Neuronal stem cell (in vitro differentiated cells): ENCODE data around the gene OR11A1.

Experiments used
- DNase-seq: peaks from one replicate; pipeline ENCODE4 v3.0.0-alpha.2; 2013; ENCODE audit warnings: low spot score
- H2AFZ ChIP-seq: one replicate; pipeline ENCODE4 v1.6.1; 2013; ENCODE audit warnings: mild to moderate bottlenecking, low read length, inconsistent platforms
- H2AK5ac ChIP-seq: 2 replicates; pipeline ENCODE4 v1.6.1; 2013; ENCODE audit warnings: low read depth, mild to moderate bottlenecking, inconsistent platforms, low read length, moderate library complexity, mixed read lengths
- H2BK120ac ChIP-seq: 2 replicates; pipeline ENCODE4 v1.6.1; 2013; ENCODE audit warnings: low read depth, mild to moderate bottlenecking, inconsistent platforms, low read length, moderate library complexity, mixed read lengths
- H2BK12ac ChIP-seq: one replicate; pipeline ENCODE4 v1.6.1; 2013; ENCODE audit warnings: low read length, inconsistent platforms
- H2BK15ac ChIP-seq: 2 replicates; pipeline ENCODE4 v1.6.1; 2013; ENCODE audit warnings: mild to moderate bottlenecking, low read length, inconsistent platforms, mixed read lengths
- H2BK5ac ChIP-seq: one replicate; pipeline ENCODE4 v1.6.1; 2013; ENCODE audit warnings: inconsistent platforms, mild to moderate bottlenecking, low read length, moderate library complexity
- H3K14ac ChIP-seq: one replicate; pipeline ENCODE4 v1.6.1; 2013; ENCODE audit warnings: low read length, inconsistent platforms
- H3K18ac ChIP-seq: 2 replicates; pipeline ENCODE4 v1.6.1; 2013; ENCODE audit warnings: low read length, inconsistent platforms
- H3K23ac ChIP-seq: 2 replicates; pipeline ENCODE4 v1.6.1; 2013; ENCODE audit warnings: low read depth, mild to moderate bottlenecking, mixed read lengths, low read length, inconsistent platforms; ENCODE audit not compliant: poor library complexity
- H3K27ac ChIP-seq: replicated peaks from 3 replicates; pipeline ENCODE4 v1.5.1; 2013; ENCODE audit warnings: low read length, inconsistent platforms
- H3K27me3 ChIP-seq, 3 experiments: 2 replicates each; pipeline ENCODE4 v1.6.1; 2013; ENCODE audit warnings: low read length in 3 of 3, mild to moderate bottlenecking in 2 of 3, inconsistent platforms in 1 of 3, low read depth in 1 of 3, mixed read lengths in 1 of 3, moderate library complexity in 1 of 3; ENCODE audit not compliant: control insufficient read depth in 3 of 3, insufficient read depth in 3 of 3
- H3K36me3 ChIP-seq, 2 donors: replicated peaks in 1 of 2; 2 replicates each; pipeline ENCODE4 v1.6.1; 2013; ENCODE audit warnings: low read length in 2 of 2; ENCODE audit not compliant: control insufficient read depth in 2 of 2, insufficient read depth in 2 of 2
- H3K4ac ChIP-seq: 2 replicates; pipeline ENCODE4 v1.6.1; 2013; ENCODE audit warnings: inconsistent platforms, mild to moderate bottlenecking, low read length, moderate library complexity
- H3K4me1 ChIP-seq, 2 donors: 1 replicate in 1 of 2; 2 replicates in 1 of 2; pipeline ENCODE4 v1.6.1; 2013; ENCODE audit warnings: low read length in 2 of 2, low read depth in 1 of 2; ENCODE audit not compliant: control insufficient read depth in 2 of 2, insufficient read depth in 1 of 2
- H3K4me2 ChIP-seq: one replicate; pipeline ENCODE4 v1.6.1; 2013; ENCODE audit warnings: mild to moderate bottlenecking, low read length, inconsistent platforms; ENCODE audit not compliant: insufficient read depth, poor library complexity, severe bottlenecking
- H3K4me3 ChIP-seq, 2 donors: 2 replicates each; pipeline ENCODE4 v1.5.1; 2013; ENCODE audit warnings: low read length in 2 of 2, mild to moderate bottlenecking in 2 of 2, inconsistent platforms in 1 of 2, moderate library complexity in 1 of 2
- H3K79me1 ChIP-seq: one replicate; pipeline ENCODE4 v1.6.1; 2013; ENCODE audit warnings: low read depth, mild to moderate bottlenecking, inconsistent platforms, low read length, moderate library complexity
- H3K9ac ChIP-seq: one replicate; pipeline ENCODE4 v1.6.1; 2013; ENCODE audit warnings: mild to moderate bottlenecking, low read depth, low read length, inconsistent platforms; ENCODE audit not compliant: poor library complexity
- H3K9me3 ChIP-seq, 2 donors: replicated peaks in 1 of 2; 2 replicates each; pipeline versions ENCODE3 to v1.6.1; 2013; ENCODE audit warnings: low read length in 2 of 2, mild to moderate bottlenecking in 2 of 2, inconsistent platforms in 1 of 2, low read depth in 1 of 2, mixed read lengths in 1 of 2, moderate library complexity in 1 of 2; ENCODE audit not compliant: control insufficient read depth in 2 of 2, insufficient read depth in 1 of 2
- H4K8ac ChIP-seq: one replicate; pipeline ENCODE4 v1.6.1; 2013; ENCODE audit warnings: low read depth, mild to moderate bottlenecking, inconsistent platforms, low read length, moderate library complexity
- H4K91ac ChIP-seq: one replicate; pipeline ENCODE4 v1.6.1; 2013; ENCODE audit warnings: low read length, low read depth, mild to moderate bottlenecking, inconsistent platforms; ENCODE audit not compliant: poor library complexity
- WGBS, 2 donors: extraction: QIAGEN DNeasy Blood & Tissue Kit; methylation state at CpG; one replicate each; pipeline ENCODE4 v1.1.7; 2013; ENCODE audit warnings: missing lambda C conversion rate in 2 of 2, mixed read lengths in 1 of 2; ENCODE audit not compliant: insufficient read length in 2 of 2, insufficient replicate concordance in 1 of 2; ENCODE audit errors: extremely low coverage in 2 of 2; 5-methylcytosine and 5-hydroxymethylcytosine counted together

OR11A1 gene

GRCh38 chr6:29489286-29489685, 32.4 kb upstream of the OR11A1 start:
- H3K79me1 ChIP-seq, result no peaks in the 10 kb centered on the region
- H3K4me2 ChIP-seq, result no peak overlapping the region
- H3K27ac ChIP-seq, result no peak overlapping the region
- H3K23ac ChIP-seq, result no peak overlapping the region
- no peak overlapping the region for H2BK12ac ChIP-seq
- H2BK15ac ChIP-seq, result no peak overlapping the region
- no peak overlapping the region for H3K4ac ChIP-seq
- no peaks in the 10 kb centered on the region for H3K4me1 ChIP-seq
- no peak overlapping the region for H3K4me3 ChIP-seq
- no CpG with 5 or more reads among the region's 8 CpGs for WGBS, 2 donors
- H4K8ac ChIP-seq, result no peak overlapping the region
- H3K36me3 ChIP-seq, result no peaks in the 10 kb centered on the region
- H2AFZ ChIP-seq, result no peak overlapping the region
- H3K9me3 ChIP-seq, result peaks cover 0 to 1% of the 10 kb centered on the region in 2 donors
- H3K14ac ChIP-seq, result no peak overlapping the region
- no peak overlapping the region for H2BK5ac ChIP-seq
- H3K18ac ChIP-seq, result no peak overlapping the region
- no peak overlapping the region for H3K9ac ChIP-seq
- no peak for DNase-seq
- H3K27me3 ChIP-seq, result no peaks in the 10 kb centered on the region
- no peak overlapping the region for H2BK120ac ChIP-seq
- H4K91ac ChIP-seq, result no peak overlapping the region
- no peak overlapping the region for H2AK5ac ChIP-seq

DNA sequence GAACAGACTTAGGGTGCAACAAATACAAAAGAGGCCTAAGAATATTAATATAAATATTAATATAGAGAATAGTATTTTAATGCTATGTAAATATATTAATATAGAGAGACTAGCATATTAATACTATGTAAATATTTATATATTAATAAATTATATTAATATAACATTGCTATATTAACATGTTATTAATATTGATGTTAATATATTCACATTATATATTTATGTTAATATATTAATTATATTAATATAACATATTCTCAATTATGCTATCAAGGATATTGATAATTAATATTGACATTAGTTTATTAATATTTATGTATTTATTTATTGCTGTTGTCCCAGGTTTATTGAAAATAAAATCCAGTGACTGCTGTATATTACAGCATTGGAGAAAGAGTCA, 32.0 kb upstream of the OR11A1 start:
- no peak overlapping the region for H2AFZ ChIP-seq
- H2BK15ac ChIP-seq, result no peak overlapping the region
- H3K9me3 ChIP-seq, result peaks cover 0 to 1% of the 10 kb centered on the region in 2 donors
- no peak overlapping the region for H3K14ac ChIP-seq
- H2BK5ac ChIP-seq, result no peak overlapping the region
- no peaks in the 10 kb centered on the region for H3K27me3 ChIP-seq
- no peak overlapping the region for H4K91ac ChIP-seq
- no peak overlapping the region for H2AK5ac ChIP-seq
- no peaks in the 10 kb centered on the region for H3K4me1 ChIP-seq
- H3K9ac ChIP-seq, result no peak overlapping the region
- H3K4me3 ChIP-seq, result no peak overlapping the region
- H3K27ac ChIP-seq, result no peak overlapping the region
- H3K4me2 ChIP-seq, result no peak overlapping the region
- H4K8ac ChIP-seq, result no peak overlapping the region
- H3K4ac ChIP-seq, result no peak overlapping the region
- no peaks in the 10 kb centered on the region for H3K36me3 ChIP-seq
- no peak overlapping the region for H2BK120ac ChIP-seq
- no peak overlapping the region for H3K18ac ChIP-seq
- H3K79me1 ChIP-seq, result no peaks in the 10 kb centered on the region
- DNase-seq, result no peak
- no peak overlapping the region for H2BK12ac ChIP-seq
- H3K23ac ChIP-seq, result no peak overlapping the region

DNA sequence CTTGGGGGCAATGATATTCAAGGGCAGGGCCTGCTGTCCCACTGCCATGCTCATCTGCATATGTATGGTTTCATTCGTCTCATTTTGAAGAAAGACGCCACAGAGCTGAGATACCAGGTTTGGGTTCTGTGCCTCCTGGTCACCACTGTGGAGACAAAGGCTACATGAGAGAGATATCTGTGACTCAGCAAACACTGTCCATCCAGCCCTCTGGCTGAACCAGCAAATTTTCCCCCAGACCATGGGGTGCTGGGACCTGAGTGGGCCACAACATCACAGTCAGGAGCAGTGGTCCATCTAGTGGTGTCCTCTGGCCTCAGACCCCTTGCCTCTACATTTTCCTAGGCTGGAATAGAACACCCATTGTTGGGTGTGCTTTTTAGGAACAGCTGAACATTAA, 30.8 kb upstream of the OR11A1 start, which contains the start of gene MAS1L:
Gene MAS1L, minus strand, starts transcription at position 297 of the 400 bp plus-strand sequence. Its CDS starts 54 bp downstream, at position 243.
- H3K18ac ChIP-seq, result no peak within 1 kb of the TSS
- no peak within 1 kb of the TSS for H3K4me3 ChIP-seq
- H2AFZ ChIP-seq, result no peak within 1 kb of the TSS
- no peaks in the 10 kb centered on the region for H3K79me1 ChIP-seq
- H3K36me3 ChIP-seq, result no peaks in the 10 kb centered on the region
- peaks cover 0 to 1% of the 10 kb centered on the region in 2 donors for H3K9me3 ChIP-seq
- no peak within 1 kb of the TSS for H3K23ac ChIP-seq
- H4K8ac ChIP-seq, result no peak within 1 kb of the TSS
- H2AK5ac ChIP-seq, result no peak within 1 kb of the TSS
- no peak within 1 kb of the TSS for H4K91ac ChIP-seq
- H2BK12ac ChIP-seq, result no peak within 1 kb of the TSS
- WGBS, 2 donors, result no CpG with 5 or more reads among the region's 2 CpGs
- DNase-seq, result no peak
- H3K4me2 ChIP-seq, result no peak within 1 kb of the TSS
- no peak within 1 kb of the TSS for H2BK5ac ChIP-seq
- H3K27me3 ChIP-seq, result no peaks in the 10 kb centered on the region
- no peak within 1 kb of the TSS for H3K4ac ChIP-seq
- H2BK120ac ChIP-seq, result no peak within 1 kb of the TSS
- no peak within 1 kb of the TSS for H2BK15ac ChIP-seq
- H3K14ac ChIP-seq, result no peak within 1 kb of the TSS
- no peak within 1 kb of the TSS for H3K9ac ChIP-seq
- H3K4me1 ChIP-seq, result no peaks in the 10 kb centered on the region
- no peak within 1 kb of the TSS for H3K27ac ChIP-seq

DNA sequence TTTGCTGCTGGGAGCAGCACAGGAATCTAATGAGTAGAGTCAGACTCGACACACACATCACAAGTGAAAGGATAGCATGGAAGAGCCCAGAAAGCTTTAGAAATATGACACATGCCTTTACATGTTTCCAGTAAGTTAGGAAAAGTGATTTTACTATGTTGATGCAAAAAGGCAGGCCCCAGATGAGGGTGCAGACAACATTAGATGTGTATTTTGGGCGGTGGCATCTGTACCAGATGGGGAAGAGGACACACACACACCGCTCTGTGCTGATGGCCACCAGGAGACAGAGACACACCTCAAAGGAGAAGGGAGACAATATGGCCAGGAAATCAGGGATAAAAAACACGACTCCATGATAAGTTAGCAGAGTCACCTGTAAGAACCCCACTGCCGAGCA, 30.3 kb upstream of the OR11A1 start:
- H2AK5ac ChIP-seq, result no peak overlapping the region
- no peak overlapping the region for H4K91ac ChIP-seq
- no peaks in the 10 kb centered on the region for H3K36me3 ChIP-seq
- no peak overlapping the region for H3K27ac ChIP-seq
- H3K9ac ChIP-seq, result no peak overlapping the region
- H3K4me2 ChIP-seq, result no peak overlapping the region
- no peak overlapping the region for H2BK15ac ChIP-seq
- no peak overlapping the region for H3K4ac ChIP-seq
- H2BK120ac ChIP-seq, result no peak overlapping the region
- H3K27me3 ChIP-seq, result no peaks in the 10 kb centered on the region
- H4K8ac ChIP-seq, result no peak overlapping the region
- no peaks in the 10 kb centered on the region for H3K79me1 ChIP-seq
- H3K4me3 ChIP-seq, result no peak overlapping the region
- WGBS, 2 donors, result no CpG with 5 or more reads among the region's 5 CpGs
- no peak overlapping the region for H2AFZ ChIP-seq
- no peak for DNase-seq
- H3K9me3 ChIP-seq, result peaks cover 0 to 1% of the 10 kb centered on the region in 2 donors
- no peak overlapping the region for H2BK12ac ChIP-seq
- H2BK5ac ChIP-seq, result no peak overlapping the region
- no peak overlapping the region for H3K18ac ChIP-seq
- H3K14ac ChIP-seq, result no peak overlapping the region
- no peak overlapping the region for H3K23ac ChIP-seq
- no peaks in the 10 kb centered on the region for H3K4me1 ChIP-seq
